DOHH2 (cell line): Measurements from ENCODE around the gene DNER.

Experiments used
- EZH2phosphoT487 ChIP-seq: fragments of 200-600 bp; sonication (generic); IDR thresholded peaks from 2 replicates; pipeline ENCODE4 v1.6.1; 2017; ENCODE audit warnings: borderline replicate concordance, mild to moderate bottlenecking, antibody characterized with exemption, low read length, moderate library complexity, mixed read lengths
- TF ChIP-seq, protein P1 (sequence below): fragments of 200-600 bp; sonication (generic); IDR thresholded peaks from one replicate; pipeline ENCODE4 v1.5.1; 2014; ENCODE audit warnings: antibody characterized with exemption, mild to moderate bottlenecking, low read depth, low read length; ENCODE audit not compliant: poor library complexity, severe bottlenecking

DNA sequence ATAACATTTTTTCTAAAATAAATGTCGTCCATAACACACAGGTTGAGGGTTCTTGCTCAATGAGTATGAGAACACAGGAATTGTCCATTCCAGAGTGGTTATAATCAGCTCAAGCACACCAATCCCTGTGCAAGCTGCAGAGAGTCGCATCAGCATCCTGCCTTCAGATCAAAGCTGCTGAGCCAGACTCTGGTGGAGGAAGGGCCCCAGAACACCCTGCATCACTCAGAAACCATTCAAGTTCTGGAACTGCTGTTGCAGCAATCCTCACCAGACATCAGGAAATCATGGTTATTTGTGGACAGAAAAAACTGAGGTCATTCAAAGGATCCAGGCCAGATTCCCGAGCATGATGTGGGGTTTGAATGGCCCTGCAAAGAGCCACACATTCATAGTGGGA lies 44.5 kb downstream of the DNER start:
- TF ChIP-seq, protein P1, sequence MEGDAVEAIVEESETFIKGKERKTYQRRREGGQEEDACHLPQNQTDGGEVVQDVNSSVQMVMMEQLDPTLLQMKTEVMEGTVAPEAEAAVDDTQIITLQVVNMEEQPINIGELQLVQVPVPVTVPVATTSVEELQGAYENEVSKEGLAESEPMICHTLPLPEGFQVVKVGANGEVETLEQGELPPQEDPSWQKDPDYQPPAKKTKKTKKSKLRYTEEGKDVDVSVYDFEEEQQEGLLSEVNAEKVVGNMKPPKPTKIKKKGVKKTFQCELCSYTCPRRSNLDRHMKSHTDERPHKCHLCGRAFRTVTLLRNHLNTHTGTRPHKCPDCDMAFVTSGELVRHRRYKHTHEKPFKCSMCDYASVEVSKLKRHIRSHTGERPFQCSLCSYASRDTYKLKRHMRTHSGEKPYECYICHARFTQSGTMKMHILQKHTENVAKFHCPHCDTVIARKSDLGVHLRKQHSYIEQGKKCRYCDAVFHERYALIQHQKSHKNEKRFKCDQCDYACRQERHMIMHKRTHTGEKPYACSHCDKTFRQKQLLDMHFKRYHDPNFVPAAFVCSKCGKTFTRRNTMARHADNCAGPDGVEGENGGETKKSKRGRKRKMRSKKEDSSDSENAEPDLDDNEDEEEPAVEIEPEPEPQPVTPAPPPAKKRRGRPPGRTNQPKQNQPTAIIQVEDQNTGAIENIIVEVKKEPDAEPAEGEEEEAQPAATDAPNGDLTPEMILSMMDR: no peak
- TF ChIP-seq EZH2phosphoT487: no peak
